Neural cell (in vitro differentiated cells): ENCODE data around the gene FREY1.

Source experiments
- CTCF ChIP-seq: fragments of 450-650 bp; IDR thresholded peaks from 2 replicates; pipeline ENCODE4 v1.5.1; 2014; ENCODE audit warnings: antibody characterized with exemption, mild to moderate bottlenecking, moderate library complexity; ENCODE audit not compliant: poor library complexity, severe bottlenecking
- EP300 ChIP-seq: fragments of 450-650 bp; conservative IDR thresholded peaks from 2 replicates; pipeline ENCODE4 v1.6.1; 2014; ENCODE audit warnings: antibody characterized with exemption, mild to moderate bottlenecking, moderate library complexity; ENCODE audit not compliant: poor library complexity, severe bottlenecking
- EZH2 ChIP-seq: fragments of 200-600, 300-800 bp; shearing (Covaris generic), sonication (generic); IDR thresholded peaks from 2 replicates; pipeline ENCODE4 v1.6.1; 2014; ENCODE audit warnings: antibody characterized with exemption, low read length, borderline replicate concordance, mild to moderate bottlenecking; ENCODE audit not compliant: insufficient read depth, poor library complexity, severe bottlenecking
- MXI1 ChIP-seq: fragments of 450-650 bp; conservative IDR thresholded peaks from 2 replicates; pipeline ENCODE4 v1.6.1; 2014; ENCODE audit warnings: antibody characterized with exemption, mild to moderate bottlenecking; ENCODE audit not compliant: poor library complexity, severe bottlenecking
- POLR2AphosphoS5 ChIP-seq: IDR thresholded peaks from 2 replicates; pipeline ENCODE4 v1.6.1; 2012
- RAD21 ChIP-seq: fragments of 450-650 bp; conservative IDR thresholded peaks from 2 replicates; pipeline ENCODE4 v1.6.1; 2014; ENCODE audit warnings: antibody characterized with exemption, mild to moderate bottlenecking, moderate library complexity
- REST ChIP-seq: IDR thresholded peaks from 2 replicates; pipeline ENCODE4 v1.6.1; 2012; ENCODE audit warnings: borderline replicate concordance
- SMC3 ChIP-seq: fragments of 450-650 bp; conservative IDR thresholded peaks from 2 replicates; pipeline ENCODE4 v1.6.1; 2014; ENCODE audit warnings: antibody characterized with exemption, mild to moderate bottlenecking, moderate library complexity; ENCODE audit not compliant: poor library complexity
- TAF1 ChIP-seq: IDR thresholded peaks from 2 replicates; pipeline ENCODE4 v1.6.1; 2012; ENCODE audit warnings: low read depth

- TF ChIP-seq SMC3 = no peak
- TF ChIP-seq CTCF = no peak
- TF ChIP-seq EZH2 = no peak
- TF ChIP-seq POLR2AphosphoS5 = no peak
- TF ChIP-seq EP300 = no peak
- TF ChIP-seq TAF1 = no peak
- no peak for TF ChIP-seq RAD21
- TF ChIP-seq REST = no peak
- TF ChIP-seq MXI1 = no peak
These were observed 20.2 kb upstream of the FREY1 start for GRCh38 chr11:45927332-45927683.
